PC-9 (cell line): ENCODE data around the gene CRTC1. TPM values are rescaled to one million over a fixed set of nuclear protein-coding genes. Genes with fewer than 3 reads are reported as not detected.

Source experiments
- BruUV-seq: library from RNA; stranded (reverse); fragments of 400-500 nt; replicated peaks from 2 replicates; lab custom pipeline; 2021; lab: Mats Ljungman, UMichigan
- CTCF ChIA-PET: fragments of 300-600 bp; sonication (Branson Sonifier 250); formaldehyde crosslinking; loops from one replicate; lab custom pipeline; 2022; ENCODE audit warnings: antibody characterized with exemption; lab: Charles Lee
- POLR2A ChIA-PET: fragments of 300-600 bp; sonication (Branson Sonifier 250); formaldehyde crosslinking; loops from one replicate; lab custom pipeline; 2022; ENCODE audit warnings: antibody characterized with exemption; ENCODE audit not compliant: unreplicated experiment; lab: Charles Lee
- DNase-seq, 2 experiments: peaks; one replicate each; pipeline versions ENCODE4 v3.0.0 to v3.0.0-alpha.2; 2015 to 2022; ENCODE audit warnings: mixed read lengths in 1 of 2
- H2AFZ ChIP-seq: fragments of 200-600 bp; sonication (generic); 2 replicates; pipeline ENCODE4 v1.8.1; 2017; ENCODE audit warnings: antibody characterized with exemption
- H3F3A ChIP-seq: fragments of 200-600 bp; sonication (generic); 2 replicates; pipeline ENCODE4 v1.8.1; 2017; ENCODE audit warnings: antibody characterized with exemption, mild to moderate bottlenecking, low read depth; ENCODE audit not compliant: insufficient read depth
- H3K27ac ChIP-seq: fragments of 200-600 bp; sonication (generic); 2 replicates; pipeline ENCODE4 v1.6.1; 2016; ENCODE audit warnings: mixed run types
- H3K27me3 ChIP-seq: fragments of 200-600 bp; sonication (generic); 2 replicates; pipeline ENCODE4 v1.6.1; 2016; ENCODE audit warnings: low read depth, mixed run types; ENCODE audit not compliant: insufficient read depth
- H3K36me3 ChIP-seq: fragments of 200-600 bp; sonication (generic); 2 replicates; pipeline ENCODE4 v1.6.1; 2016; ENCODE audit warnings: low read depth, mixed run types
- H3K4me1 ChIP-seq: fragments of 200-600 bp; sonication (generic); replicated peaks from 2 replicates; pipeline ENCODE4 v1.6.1; 2016; ENCODE audit warnings: mixed run types; ENCODE audit not compliant: insufficient read depth
- H3K4me2 ChIP-seq: fragments of 200-600 bp; sonication (generic); 2 replicates; pipeline ENCODE4 v1.6.1; 2017; ENCODE audit warnings: mixed run types
- H3K4me3 ChIP-seq: fragments of 200-600 bp; sonication (generic); 2 replicates; pipeline ENCODE4 v1.6.1; 2016; ENCODE audit warnings: mixed run types
- H3K79me2 ChIP-seq: fragments of 200-600 bp; sonication (generic); 2 replicates; pipeline ENCODE4 v1.6.1; 2017; ENCODE audit warnings: low read depth, mixed run types
- H3K9me2 ChIP-seq: fragments of 200-600 bp; sonication (generic); 2 replicates; pipeline ENCODE4 v1.8.1; 2017; ENCODE audit warnings: mild to moderate bottlenecking; ENCODE audit not compliant: insufficient read depth
- H3K9me3 ChIP-seq: fragments of 200-600 bp; sonication (generic); 2 replicates; pipeline ENCODE4 v1.8.1; 2016; ENCODE audit warnings: low read depth; ENCODE audit not compliant: insufficient read depth
- H4K20me1 ChIP-seq: fragments of 200-600 bp; sonication (generic); 2 replicates; pipeline ENCODE4 v1.8.1; 2017; ENCODE audit not compliant: insufficient read depth
- CTCF ChIP-seq: fragments of 200-600 bp; sonication (generic); conservative IDR thresholded peaks from 2 replicates; pipeline ENCODE4 v1.6.1; 2017; ENCODE audit warnings: mixed run types, antibody characterized with exemption, mild to moderate bottlenecking, moderate library complexity
- EZH2 ChIP-seq: fragments of 200-600 bp; sonication (generic); IDR thresholded peaks from 2 replicates; pipeline ENCODE4 v1.8.0; 2017; ENCODE audit warnings: antibody characterized with exemption, low read depth
- intact Hi-C: fragments of 100-400 bp; cut with micrococcal nuclease; formaldehyde crosslinking; loops from one replicate; pipeline ENCODE4 v1.10.0; 2022; ENCODE audit not compliant: unreplicated experiment
- total RNA-seq: library from RNA; stranded (reverse); gene quantifications from 2 replicates; pipeline ENCODE4 v1.2.3, GENCODE V29; 2021

The CRTC1 gene
- total RNA-seq, 1 experiment from 2014 or later, result 16.6 TPM

- Histone ChIP-seq H3K4me1 (peaks cover 35% of the 10 kb centered on the region), H2AFZ (no peak overlapping the region), H3K36me3 (no peaks in the 10 kb centered on the region), H3K9me3 (no peaks in the 10 kb centered on the region), H3K4me3 (no peak overlapping the region), H3K4me2 (no peak overlapping the region), H3K27ac (no peak overlapping the region), H3K9me2 (no peaks in the 10 kb centered on the region), H3K27me3 (no peaks in the 10 kb centered on the region), H4K20me1 (no peaks in the 10 kb centered on the region), H3F3A (peaks cover 29% of the 10 kb centered on the region), H3K79me2 (no peaks in the 10 kb centered on the region)
- intact Hi-C loops, result loop anchor here (10.0 kb wide), 1 partner anchor 163 kb away; the partner anchor contains the start of gene CRLF1
- no peak for DNase-seq
- ChIA-PET POLR2A (no interaction called here), CTCF (no interaction called here)
- no TSS peak for BruUV-seq
- TF ChIP-seq EZH2 (no peak), CTCF (no peak)
These were observed 84.7 kb downstream of the CRTC1 start for GRCh38 chr19:18768046-18768771.

- POLR2A ChIA-PET, result no interaction called here
- TF ChIP-seq EZH2 (no peak), CTCF (no peak)
- no peak overlapping the region for H3K27ac ChIP-seq
- no peaks in the 10 kb centered on the region for H3K9me3 ChIP-seq
- H3K4me2 ChIP-seq, result no peak overlapping the region
- intact Hi-C loops, result loop anchor here (10.0 kb wide), 1 partner anchor 164 kb away; the partner anchor contains the start of gene CRLF1
- H3K9me2 ChIP-seq, result no peaks in the 10 kb centered on the region
- DNase-seq, result peak in 1 of 2 experiments; percentile 46
- CTCF ChIA-PET, result no interaction called here
- no TSS peak for BruUV-seq
- peaks cover 25% of the 10 kb centered on the region for H3K4me1 ChIP-seq
- peaks cover 18% of the 10 kb centered on the region for H3F3A ChIP-seq
- no peaks in the 10 kb centered on the region for H3K27me3 ChIP-seq
- no peaks in the 10 kb centered on the region for H3K36me3 ChIP-seq
- no peaks in the 10 kb centered on the region for H4K20me1 ChIP-seq
- H3K4me3 ChIP-seq, result no peak overlapping the region
- no peak overlapping the region for H2AFZ ChIP-seq
- no peaks in the 10 kb centered on the region for H3K79me2 ChIP-seq
These were observed 85.8 kb downstream of the CRTC1 start for GRCh38 chr19:18768997-18769891.

GRCh38 chr19:18769989-18770528 lies 86.6 kb downstream of the CRTC1 start:
- POLR2A ChIA-PET, result no interaction called here
- BruUV-seq, result no TSS peak

More at GRCh38 chr19:18769989-18770528, 86.6 kb downstream of the CRTC1 start:
- Histone ChIP-seq H3K4me1 (peaks cover 16% of the 10 kb centered on the region), H3K4me3 (no peak overlapping the region), H3F3A (peaks cover 10% of the 10 kb centered on the region; the same call in 1 of the 2 replicates), H3K27me3 (no peaks in the 10 kb centered on the region), H3K9me3 (no peaks in the 10 kb centered on the region), H3K36me3 (no peaks in the 10 kb centered on the region), H3K27ac (no peak overlapping the region), H3K4me2 (no peak overlapping the region), H3K9me2 (no peaks in the 10 kb centered on the region), H3K79me2 (no peaks in the 10 kb centered on the region), H4K20me1 (no peaks in the 10 kb centered on the region), H2AFZ (no peak overlapping the region)
- CTCF ChIA-PET, result no interaction called here
- TF ChIP-seq CTCF, result no peak
- TF ChIP-seq EZH2, result no peak
- intact Hi-C loops, result loop anchor here (10.0 kb wide), 1 partner anchor 165 kb away; the partner anchor contains the start of gene CRLF1
- DNase-seq, result no peak
